ENCODE results near the gene LRRC14B. TPM values are rescaled to one million over a fixed set of nuclear protein-coding genes. Genes with fewer than 3 reads are reported as not detected.

The LRRC14B gene
- total RNA-seq, 1 experiment from 2014 or later, result 0.48 TPM

DNA sequence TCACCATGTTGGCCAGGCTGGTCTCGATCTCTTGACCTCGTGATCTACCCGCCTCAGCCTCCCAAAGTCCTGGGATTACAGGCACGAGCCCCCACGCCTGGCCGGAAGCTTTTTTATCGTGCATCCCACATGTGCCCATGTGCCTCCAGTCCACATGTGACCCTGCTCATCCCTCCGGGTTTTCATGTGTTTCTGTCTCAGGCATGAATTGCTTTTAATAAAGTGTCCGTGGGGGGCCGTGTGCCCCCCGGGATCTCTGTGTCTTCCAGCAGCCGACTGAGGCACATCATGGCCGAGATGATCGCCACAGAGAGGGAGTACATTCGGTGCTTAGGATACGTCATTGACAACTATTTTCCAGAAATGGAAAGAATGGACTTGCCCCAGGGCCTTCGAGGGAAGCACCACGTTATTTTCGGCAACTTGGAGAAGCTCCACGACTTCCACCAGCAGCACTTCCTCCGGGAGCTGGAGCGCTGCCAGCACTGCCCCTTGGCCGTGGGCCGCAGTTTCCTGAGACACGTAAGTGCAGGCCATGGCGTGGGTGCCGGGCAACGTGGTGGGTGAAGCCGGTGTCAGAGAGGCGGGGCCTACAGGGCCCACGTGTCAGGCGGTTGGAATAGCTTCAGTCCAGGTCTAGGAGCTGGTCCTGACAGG lies 22.1 kb upstream of the LRRC14B start:
- Histone ChIP-seq H3K4me1 (ENCODE audit: low read length) (no peaks in the 10 kb centered on the region), H3K27me3 (ENCODE audit: low read length) (no peaks in the 10 kb centered on the region), H3K79me2 (ENCODE audit: low read length) (no peaks in the 10 kb centered on the region), H3K9me2 (replicated peaks; ENCODE audit: insufficient read depth, low read length) (no peaks in the 10 kb centered on the region), H3K4me3 (ENCODE audit: low read length) (no peak overlapping the region), H3K9me3 (ENCODE audit: low read length) (no peaks in the 10 kb centered on the region), H3K9ac (ENCODE audit: low read length) (no peak overlapping the region), H4K20me1 (ENCODE audit: insufficient read depth, low read depth, low read length) (no peaks in the 10 kb centered on the region), H3K4me2 (ENCODE audit: low read depth, low read length, poor library complexity, severe bottlenecking) (no peak overlapping the region), H3K27ac (ENCODE audit: low read length) (no peak overlapping the region), H2AFZ (ENCODE audit: low read length) (no peak overlapping the region), H3K36me3 (ENCODE audit: insufficient read depth, low read length) (no peaks in the 10 kb centered on the region)
- DNase-seq, result no peak

DNA sequence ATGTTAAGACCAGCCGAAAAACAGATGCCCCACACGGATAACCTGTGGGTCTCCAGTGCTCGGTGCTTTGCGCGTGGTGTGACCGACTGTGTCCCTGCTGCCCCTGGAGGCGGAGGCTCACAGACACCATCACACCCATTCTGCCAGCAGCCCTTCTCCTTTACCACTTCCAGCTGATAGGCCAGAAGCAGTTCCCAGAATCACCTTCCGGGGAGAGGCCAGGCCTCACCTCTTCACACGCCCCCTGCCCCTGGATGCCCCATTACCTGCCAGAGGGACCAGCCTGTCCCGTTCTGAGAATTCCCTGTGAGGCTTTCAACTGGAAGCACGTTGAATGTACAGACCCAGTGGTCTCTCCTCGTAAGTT lies 21.6 kb upstream of the LRRC14B start:
- no peaks in the 10 kb centered on the region for H4K20me1 ChIP-seq (ENCODE audit: insufficient read depth, low read depth, low read length)
- H3K79me2 ChIP-seq (ENCODE audit: low read length), result no peaks in the 10 kb centered on the region
- H3K36me3 ChIP-seq (ENCODE audit: insufficient read depth, low read length), result no peaks in the 10 kb centered on the region
- H2AFZ ChIP-seq (ENCODE audit: low read length), result no peak overlapping the region
- H3K27me3 ChIP-seq (ENCODE audit: low read length), result no peaks in the 10 kb centered on the region
- DNase-seq, result no peak
- H3K9me3 ChIP-seq (ENCODE audit: low read length), result no peaks in the 10 kb centered on the region
- no peak overlapping the region for H3K4me3 ChIP-seq (ENCODE audit: low read length)
- no peaks in the 10 kb centered on the region for H3K9me2 ChIP-seq (replicated peaks; ENCODE audit: insufficient read depth, low read length)
- no peak overlapping the region for H3K9ac ChIP-seq (ENCODE audit: low read length)
- no peak overlapping the region for H3K27ac ChIP-seq (ENCODE audit: low read length)
- no peak overlapping the region for H3K4me2 ChIP-seq (ENCODE audit: low read depth, low read length, poor library complexity, severe bottlenecking)
- no peaks in the 10 kb centered on the region for H3K4me1 ChIP-seq (ENCODE audit: low read length)

DNA sequence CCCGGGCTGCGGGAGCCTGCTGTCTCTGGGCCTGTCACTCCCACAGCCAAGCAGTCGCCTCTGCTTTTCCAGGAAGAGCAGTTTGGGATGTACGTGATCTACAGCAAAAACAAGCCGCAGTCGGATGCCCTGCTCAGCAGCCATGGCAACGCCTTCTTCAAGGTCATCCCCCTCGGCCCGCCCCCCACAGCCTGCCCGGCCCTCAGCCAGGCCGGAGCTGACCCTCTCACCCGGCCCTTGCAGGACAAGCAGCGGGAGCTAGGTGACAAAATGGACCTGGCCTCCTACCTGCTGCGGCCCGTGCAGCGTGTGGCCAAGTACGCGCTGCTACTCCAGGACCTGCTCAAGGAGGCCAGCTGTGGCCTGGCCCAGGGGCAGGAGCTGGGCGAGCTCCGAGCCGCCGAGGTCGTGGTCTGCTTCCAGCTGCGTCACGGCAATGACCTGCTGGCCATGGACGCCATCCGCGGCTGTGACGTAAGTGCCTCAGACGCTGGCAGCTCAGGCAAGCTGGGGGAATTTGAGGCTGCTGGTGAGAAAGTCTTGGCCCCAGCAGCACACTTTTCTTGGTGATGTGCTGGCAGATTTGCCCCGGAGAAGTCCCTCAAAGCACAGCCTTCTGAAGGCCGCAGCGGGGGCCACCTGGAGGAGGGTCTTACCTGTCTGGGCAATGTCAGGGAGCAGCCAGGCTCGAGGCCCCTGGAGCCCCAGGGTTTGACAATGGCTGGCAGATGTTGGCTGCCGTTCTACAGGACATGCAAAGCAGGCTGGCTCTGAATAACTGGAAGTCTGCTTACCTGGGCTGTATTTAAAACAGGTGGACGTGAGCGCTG lies 20.1 kb upstream of the LRRC14B start:
- no peak overlapping the region for H2AFZ ChIP-seq (ENCODE audit: low read length)
- H3K4me3 ChIP-seq (ENCODE audit: low read length), result no peak overlapping the region

DNA sequence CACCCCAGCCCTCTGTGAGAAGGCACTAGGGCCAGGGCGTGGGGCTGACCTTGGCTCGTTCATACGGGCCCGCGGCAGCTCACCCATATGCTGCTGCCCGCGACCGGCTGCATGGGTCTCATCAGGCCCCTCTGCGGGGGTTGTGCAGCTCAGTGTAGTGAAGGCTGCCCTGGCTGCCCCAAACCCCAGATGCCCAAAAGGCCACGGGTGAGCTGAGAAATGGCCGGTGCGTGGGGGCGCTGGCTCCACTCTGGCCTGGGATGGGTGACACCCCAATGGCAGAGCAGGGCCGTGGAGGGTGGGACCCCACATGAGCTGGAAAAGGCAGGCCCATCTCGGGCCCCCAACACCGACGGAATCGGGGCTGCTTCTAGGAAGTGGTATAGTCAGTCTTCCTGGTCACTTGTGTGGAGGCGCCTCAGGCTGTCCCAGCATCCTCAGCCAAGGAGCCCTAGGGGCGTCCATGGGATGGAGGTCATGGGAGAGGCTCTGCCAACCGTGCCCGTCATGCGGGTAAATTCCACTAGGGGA lies 19.4 kb upstream of the LRRC14B start:
- Histone ChIP-seq H3K9me3 (ENCODE audit: low read length) (no peaks in the 10 kb centered on the region), H3K9ac (ENCODE audit: low read length) (no peak overlapping the region), H3K9me2 (replicated peaks; ENCODE audit: insufficient read depth, low read length) (no peaks in the 10 kb centered on the region), H3K4me3 (ENCODE audit: low read length) (no peak overlapping the region), H3K79me2 (ENCODE audit: low read length) (no peaks in the 10 kb centered on the region), H3K4me1 (ENCODE audit: low read length) (no peaks in the 10 kb centered on the region), H3K27ac (ENCODE audit: low read length) (no peak overlapping the region), H3K36me3 (ENCODE audit: insufficient read depth, low read length) (no peaks in the 10 kb centered on the region), H4K20me1 (ENCODE audit: insufficient read depth, low read depth, low read length) (no peaks in the 10 kb centered on the region), H3K27me3 (ENCODE audit: low read length) (no peaks in the 10 kb centered on the region), H2AFZ (ENCODE audit: low read length) (no peak overlapping the region), H3K4me2 (ENCODE audit: low read depth, low read length, poor library complexity, severe bottlenecking) (no peak overlapping the region)
- no peak for DNase-seq

More for the DNA sequence above, 20.1 kb upstream of the LRRC14B start:
- H3K27me3 ChIP-seq (ENCODE audit: low read length), result no peaks in the 10 kb centered on the region
- no peaks in the 10 kb centered on the region for H3K9me3 ChIP-seq (ENCODE audit: low read length)
- no peak overlapping the region for H3K27ac ChIP-seq (ENCODE audit: low read length)
- H3K4me1 ChIP-seq (ENCODE audit: low read length), result no peaks in the 10 kb centered on the region
- H3K36me3 ChIP-seq (ENCODE audit: insufficient read depth, low read length), result no peaks in the 10 kb centered on the region
- H3K9me2 ChIP-seq (replicated peaks; ENCODE audit: insufficient read depth, low read length), result no peaks in the 10 kb centered on the region
- no peak for DNase-seq
- no peak overlapping the region for H3K4me2 ChIP-seq (ENCODE audit: low read depth, low read length, poor library complexity, severe bottlenecking)
- no peaks in the 10 kb centered on the region for H3K79me2 ChIP-seq (ENCODE audit: low read length)
- no peak overlapping the region for H3K9ac ChIP-seq (ENCODE audit: low read length)
- H4K20me1 ChIP-seq (ENCODE audit: insufficient read depth, low read depth, low read length), result no peaks in the 10 kb centered on the region

DNA sequence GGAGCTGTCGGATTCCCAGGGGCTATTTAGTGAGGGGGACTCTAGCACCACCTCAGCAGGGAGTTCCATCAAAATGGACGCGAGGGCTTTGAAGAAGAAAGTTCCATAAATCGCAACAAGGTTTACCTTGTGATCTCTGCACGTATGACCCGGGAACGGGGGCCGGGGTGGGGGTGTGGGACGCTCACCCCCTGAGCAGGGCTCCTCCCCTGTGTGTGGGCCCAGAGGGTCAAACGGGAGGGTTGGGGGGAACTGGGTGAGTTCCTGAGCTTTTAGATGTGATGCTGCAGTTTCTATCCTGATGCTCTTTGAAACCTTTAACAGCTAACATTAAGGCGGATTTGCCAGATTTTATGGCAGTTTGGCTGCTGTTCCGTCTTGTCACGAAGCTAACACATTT lies 18.9 kb upstream of the LRRC14B start:
- no peak overlapping the region for H3K9ac ChIP-seq (ENCODE audit: low read length)
- no peak overlapping the region for H3K4me3 ChIP-seq (ENCODE audit: low read length)
- H3K79me2 ChIP-seq (ENCODE audit: low read length), result no peaks in the 10 kb centered on the region
- no peaks in the 10 kb centered on the region for H3K36me3 ChIP-seq (ENCODE audit: insufficient read depth, low read length)
- H3K27ac ChIP-seq (ENCODE audit: low read length), result no peak overlapping the region
- no peaks in the 10 kb centered on the region for H3K27me3 ChIP-seq (ENCODE audit: low read length)
- no peak overlapping the region for H2AFZ ChIP-seq (ENCODE audit: low read length)
- no peak for DNase-seq
- no peaks in the 10 kb centered on the region for H4K20me1 ChIP-seq (ENCODE audit: insufficient read depth, low read depth, low read length)
- no peak overlapping the region for H3K4me2 ChIP-seq (ENCODE audit: low read depth, low read length, poor library complexity, severe bottlenecking)
- no peaks in the 10 kb centered on the region for H3K4me1 ChIP-seq (ENCODE audit: low read length)
- no peaks in the 10 kb centered on the region for H3K9me2 ChIP-seq (replicated peaks; ENCODE audit: insufficient read depth, low read length)
- H3K9me3 ChIP-seq (ENCODE audit: low read length), result no peaks in the 10 kb centered on the region

DNA sequence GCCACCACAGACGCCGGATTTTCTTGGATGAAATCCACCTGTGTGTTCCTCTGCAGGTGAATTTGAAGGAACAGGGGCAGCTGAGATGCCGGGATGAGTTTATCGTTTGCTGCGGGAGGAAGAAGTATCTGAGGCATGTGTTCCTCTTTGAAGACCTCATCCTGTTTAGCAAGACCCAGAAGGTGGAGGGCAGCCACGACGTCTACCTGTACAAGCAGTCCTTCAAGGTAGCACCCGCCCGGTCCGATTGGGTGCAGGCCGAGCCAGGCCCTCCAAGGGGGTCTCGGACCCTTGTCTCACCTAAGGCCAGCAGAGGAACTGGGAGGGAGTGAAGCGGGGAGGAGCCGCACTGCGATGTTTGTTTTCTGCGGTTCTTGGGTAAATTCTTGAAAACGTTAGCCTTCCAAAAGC lies 18.4 kb upstream of the LRRC14B start:
- Histone ChIP-seq H3K4me3 (ENCODE audit: low read length) (no peak overlapping the region), H3K79me2 (ENCODE audit: low read length) (no peaks in the 10 kb centered on the region), H3K9me2 (replicated peaks; ENCODE audit: insufficient read depth, low read length) (no peaks in the 10 kb centered on the region), H4K20me1 (ENCODE audit: insufficient read depth, low read depth, low read length) (no peaks in the 10 kb centered on the region), H3K9me3 (ENCODE audit: low read length) (no peaks in the 10 kb centered on the region), H3K36me3 (ENCODE audit: insufficient read depth, low read length) (no peaks in the 10 kb centered on the region), H3K9ac (ENCODE audit: low read length) (no peak overlapping the region), H3K4me2 (ENCODE audit: low read depth, low read length, poor library complexity, severe bottlenecking) (no peak overlapping the region), H3K27ac (ENCODE audit: low read length) (no peak overlapping the region), H3K27me3 (ENCODE audit: low read length) (no peaks in the 10 kb centered on the region), H3K4me1 (ENCODE audit: low read length) (no peaks in the 10 kb centered on the region), H2AFZ (ENCODE audit: low read length) (no peak overlapping the region)
- no peak for DNase-seq

DNA sequence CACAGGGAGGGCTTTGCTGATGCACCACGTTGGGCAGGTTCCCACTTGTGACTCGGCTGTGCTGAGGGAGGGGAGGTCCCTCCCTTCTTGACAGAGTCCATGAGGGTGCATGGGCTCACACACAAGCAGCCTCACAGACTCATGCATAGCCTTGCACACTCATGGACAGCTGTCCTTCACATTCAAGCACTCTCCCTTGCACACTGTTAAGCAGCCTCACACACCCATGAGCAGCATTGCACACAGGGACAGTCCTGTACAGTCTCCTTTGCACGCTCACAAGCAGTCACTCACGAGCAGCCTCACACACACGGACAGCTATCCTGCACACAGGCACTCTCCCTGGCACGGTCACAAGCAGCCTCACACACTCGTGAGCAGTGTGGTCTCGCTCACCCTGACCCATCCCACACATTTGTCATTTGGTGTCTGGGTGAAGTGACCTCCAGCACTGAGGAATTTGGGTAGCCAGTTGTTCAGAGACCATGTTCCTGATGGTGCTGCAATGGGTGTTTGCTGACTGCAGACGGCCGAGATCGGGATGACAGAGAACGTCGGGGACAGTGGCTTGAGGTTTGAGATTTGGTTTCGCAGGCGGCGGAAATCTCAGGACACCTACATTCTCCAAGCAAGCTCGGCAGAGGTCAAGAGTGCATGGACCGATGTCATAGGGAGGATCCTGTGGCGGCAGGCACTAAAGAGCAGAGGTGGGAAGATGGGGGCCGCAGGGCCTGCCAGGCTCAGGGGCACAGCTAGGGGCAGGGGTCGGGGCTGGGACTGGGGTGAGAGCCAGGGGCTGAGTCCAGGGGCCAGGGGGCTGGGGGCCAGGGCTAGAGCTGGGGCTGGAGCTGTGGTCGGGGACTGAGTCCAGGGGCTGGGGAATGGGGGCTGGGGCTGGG lies 17.7 kb upstream of the LRRC14B start:
- no peak overlapping the region for H3K4me2 ChIP-seq (ENCODE audit: low read depth, low read length, poor library complexity, severe bottlenecking)
- no peak overlapping the region for H3K4me3 ChIP-seq (ENCODE audit: low read length)
- H4K20me1 ChIP-seq (ENCODE audit: insufficient read depth, low read depth, low read length), result no peaks in the 10 kb centered on the region
- no peaks in the 10 kb centered on the region for H3K9me2 ChIP-seq (replicated peaks; ENCODE audit: insufficient read depth, low read length)
- DNase-seq, result no peak
- no peaks in the 10 kb centered on the region for H3K4me1 ChIP-seq (ENCODE audit: low read length)
- H3K79me2 ChIP-seq (ENCODE audit: low read length), result no peaks in the 10 kb centered on the region
- H3K36me3 ChIP-seq (ENCODE audit: insufficient read depth, low read length), result no peaks in the 10 kb centered on the region
- no peak overlapping the region for H2AFZ ChIP-seq (ENCODE audit: low read length)
- no peak overlapping the region for H3K27ac ChIP-seq (ENCODE audit: low read length)
- no peaks in the 10 kb centered on the region for H3K9me3 ChIP-seq (ENCODE audit: low read length)
- H3K27me3 ChIP-seq (ENCODE audit: low read length), result no peaks in the 10 kb centered on the region
- no peak overlapping the region for H3K9ac ChIP-seq (ENCODE audit: low read length)

DNA sequence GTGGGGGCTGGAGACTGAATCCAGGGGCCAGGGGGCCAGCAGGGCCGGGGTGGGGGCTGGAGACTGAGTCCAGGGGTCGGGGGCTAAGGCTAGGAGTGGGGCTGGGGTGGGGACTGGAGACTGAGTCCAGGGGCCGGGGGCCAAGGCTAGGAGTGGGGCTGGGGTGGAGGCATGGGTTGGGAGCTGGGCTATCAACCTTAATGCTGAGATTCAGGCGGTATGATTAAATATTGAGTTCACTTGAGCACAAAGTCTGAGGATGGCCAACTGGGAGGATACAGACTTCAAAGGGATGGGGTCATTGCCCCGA lies 17.0 kb upstream of the LRRC14B start:
- no peaks in the 10 kb centered on the region for H3K79me2 ChIP-seq (ENCODE audit: low read length)
- no peak overlapping the region for H2AFZ ChIP-seq (ENCODE audit: low read length)
- H3K9ac ChIP-seq (ENCODE audit: low read length), result no peak overlapping the region
- no peak for DNase-seq
- no peak overlapping the region for H3K4me2 ChIP-seq (ENCODE audit: low read depth, low read length, poor library complexity, severe bottlenecking)
- no peaks in the 10 kb centered on the region for H3K36me3 ChIP-seq (ENCODE audit: insufficient read depth, low read length)
- no peak overlapping the region for H3K4me3 ChIP-seq (ENCODE audit: low read length)
- H3K9me2 ChIP-seq (replicated peaks; ENCODE audit: insufficient read depth, low read length), result no peaks in the 10 kb centered on the region
- no peaks in the 10 kb centered on the region for H3K4me1 ChIP-seq (ENCODE audit: low read length)
- H3K27me3 ChIP-seq (ENCODE audit: low read length), result no peaks in the 10 kb centered on the region
- H3K27ac ChIP-seq (ENCODE audit: low read length), result no peak overlapping the region
- no peaks in the 10 kb centered on the region for H3K9me3 ChIP-seq (ENCODE audit: low read length)
- H4K20me1 ChIP-seq (ENCODE audit: insufficient read depth, low read depth, low read length), result no peaks in the 10 kb centered on the region
